HG02970 (cell line): ENCODE measurements around the gene PLCB4.

Source experiments
- ATAC-seq: cut with Tn5 transposase; IDR thresholded peaks from one replicate; pipeline ENCODE4 v1.9.1; 2021; ENCODE audit warnings: mild to moderate bottlenecking, moderate library complexity, moderate number of reproducible peaks; ENCODE audit not compliant: unreplicated experiment, low FRiP score

The PLCB4 gene

DNA sequence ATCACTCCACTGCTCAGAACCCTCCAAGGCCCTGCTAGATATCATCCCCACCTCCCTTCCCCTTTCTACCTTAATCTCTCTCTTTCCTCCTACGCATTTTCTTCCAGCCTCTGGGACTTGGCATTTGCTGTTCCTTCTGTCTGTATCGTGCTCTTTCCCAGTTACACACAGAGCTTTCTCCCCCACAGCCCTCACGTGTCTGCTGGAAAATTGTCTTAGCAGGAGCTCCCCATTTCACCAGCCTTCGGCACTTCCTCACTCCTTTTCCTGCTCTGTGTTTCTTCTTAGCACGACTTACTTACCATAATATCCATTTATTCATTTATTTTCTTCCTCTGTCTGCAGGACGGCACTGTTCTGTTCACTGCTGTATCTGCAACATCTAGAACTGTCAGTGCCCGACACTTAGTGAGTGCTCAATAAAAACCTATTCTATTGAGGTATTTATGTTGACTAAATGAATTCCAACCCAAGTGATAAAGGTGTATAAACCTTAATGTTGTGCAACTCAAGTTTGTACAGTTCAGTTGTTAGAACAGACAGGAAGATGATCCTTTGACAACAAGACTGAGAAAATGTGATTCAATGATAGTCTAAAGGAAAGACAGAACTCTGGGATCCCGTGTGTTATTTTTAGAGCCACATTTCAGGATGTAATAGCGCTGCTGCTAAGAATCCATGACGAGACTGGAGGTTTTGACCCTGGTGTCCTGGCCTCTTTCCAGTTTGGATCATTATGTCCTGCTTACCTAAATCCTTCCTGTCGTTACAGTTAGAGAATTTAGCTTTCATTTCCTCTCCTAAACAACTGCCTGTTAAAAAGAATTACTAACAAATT, 275.4 kb downstream of the PLCB4 start:
- ATAC-seq: no peak

DNA sequence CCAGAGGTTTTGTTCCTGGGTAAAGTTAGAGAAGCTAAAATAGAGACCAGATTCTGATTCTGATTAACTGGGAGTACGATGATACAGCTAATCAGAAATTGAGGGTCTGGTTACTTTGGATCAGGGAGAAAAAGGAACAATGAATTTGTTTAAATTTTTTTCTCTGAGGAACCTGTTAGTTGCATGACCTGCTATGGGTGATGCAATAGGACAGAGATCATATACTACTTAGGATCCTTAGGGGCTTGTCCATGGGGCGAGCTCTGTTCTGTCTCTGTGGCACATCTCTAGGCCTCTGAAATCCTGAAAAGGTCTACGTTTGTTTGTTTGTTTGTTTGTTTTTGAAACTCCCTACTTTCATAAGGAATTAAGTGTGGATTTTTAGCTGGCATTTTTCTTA, 279.4 kb downstream of the PLCB4 start:
- no peak for ATAC-seq

DNA sequence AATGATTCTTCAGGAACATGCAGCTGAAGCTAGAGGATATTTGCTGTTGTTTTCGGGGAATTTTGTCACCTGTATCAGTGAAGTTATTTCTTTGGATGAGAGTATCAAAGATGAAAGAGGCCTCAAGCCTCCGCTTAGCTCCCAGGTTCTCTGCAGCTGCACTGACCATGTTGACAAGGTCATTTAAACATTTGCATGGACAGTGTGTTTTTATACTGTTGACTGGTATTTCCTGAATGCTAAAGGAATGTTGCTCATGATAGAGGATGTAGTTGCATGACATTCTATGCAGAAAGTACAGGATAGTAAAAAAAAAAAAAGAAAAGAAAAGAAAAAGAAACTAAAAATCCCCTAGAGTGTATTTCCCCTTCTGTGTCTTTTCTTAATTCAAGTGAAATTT, 279.9 kb downstream of the PLCB4 start:
- ATAC-seq: no peak

DNA sequence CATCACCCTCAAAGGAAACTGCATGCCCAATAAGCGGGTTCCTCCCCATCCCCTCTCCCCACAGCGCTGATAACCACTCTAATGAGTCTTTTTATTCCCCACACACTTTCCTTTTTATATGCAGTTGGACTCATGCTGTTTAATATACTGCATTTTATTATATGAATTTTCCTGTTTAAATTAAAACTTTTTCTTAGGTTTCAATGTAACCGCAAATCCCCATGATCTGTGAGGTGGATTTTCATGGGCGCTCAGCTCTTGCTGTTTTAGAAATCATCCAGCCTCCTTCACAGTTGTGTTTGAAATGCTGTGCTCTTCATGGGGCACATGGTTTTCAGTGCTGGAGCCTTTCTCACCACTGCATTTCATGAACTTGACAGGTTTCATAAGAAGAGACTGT, 280.4 kb downstream of the PLCB4 start:
- ATAC-seq: no peak

DNA sequence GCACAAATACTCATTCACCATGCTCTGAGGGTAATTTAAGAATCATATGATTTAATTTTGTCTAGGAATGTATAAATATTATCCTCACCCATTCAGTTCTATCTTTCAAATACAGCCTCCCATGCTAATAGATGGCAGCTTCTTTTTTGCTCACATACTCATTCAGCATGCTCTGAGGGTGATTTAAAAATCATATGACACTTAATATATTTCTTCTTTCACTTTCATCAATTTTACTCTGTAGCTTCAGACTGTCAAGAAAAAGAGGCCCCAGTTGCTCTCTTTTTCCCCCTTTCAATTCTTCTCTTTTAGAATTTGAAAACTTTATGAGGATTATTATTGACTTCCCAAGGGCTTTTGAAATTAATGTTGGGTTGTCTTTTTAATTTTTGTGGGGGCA, 283.9 kb downstream of the PLCB4 start:
- ATAC-seq: no peak

DNA sequence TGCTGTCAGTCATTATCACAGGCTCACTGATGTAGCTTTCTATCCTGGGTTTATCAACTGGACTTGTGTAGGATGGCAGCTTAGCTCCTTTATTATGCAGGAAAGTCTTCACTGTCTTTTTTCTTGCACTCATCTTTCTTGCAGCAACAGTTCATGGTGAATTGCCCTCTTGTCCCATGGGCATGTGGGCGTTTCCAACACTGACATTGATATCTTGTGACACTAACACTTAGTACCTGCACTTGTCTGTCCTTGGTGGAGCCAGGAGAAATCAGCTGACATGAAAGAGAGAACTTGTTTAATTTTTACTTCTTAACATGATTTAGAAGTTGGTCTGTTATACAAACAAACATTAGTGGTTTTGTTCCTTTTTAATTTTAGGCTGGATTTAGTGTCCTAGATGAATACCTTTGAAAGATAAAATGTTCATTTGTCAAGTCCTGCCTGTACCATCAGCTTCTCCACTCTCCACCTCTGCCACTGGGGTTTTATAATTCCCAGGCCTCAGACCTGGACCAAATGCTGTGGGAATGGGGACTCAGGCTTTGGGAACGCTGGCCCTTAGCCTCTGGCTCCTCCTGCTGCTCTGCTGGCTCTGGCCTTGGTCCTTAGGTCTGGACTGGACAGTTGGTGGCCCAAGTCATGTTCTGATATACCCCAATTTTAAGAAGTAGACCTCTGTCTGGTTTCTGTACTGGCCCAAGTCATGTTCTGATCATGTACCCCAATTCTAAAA, 284.5 kb downstream of the PLCB4 start:
- no peak for ATAC-seq

DNA sequence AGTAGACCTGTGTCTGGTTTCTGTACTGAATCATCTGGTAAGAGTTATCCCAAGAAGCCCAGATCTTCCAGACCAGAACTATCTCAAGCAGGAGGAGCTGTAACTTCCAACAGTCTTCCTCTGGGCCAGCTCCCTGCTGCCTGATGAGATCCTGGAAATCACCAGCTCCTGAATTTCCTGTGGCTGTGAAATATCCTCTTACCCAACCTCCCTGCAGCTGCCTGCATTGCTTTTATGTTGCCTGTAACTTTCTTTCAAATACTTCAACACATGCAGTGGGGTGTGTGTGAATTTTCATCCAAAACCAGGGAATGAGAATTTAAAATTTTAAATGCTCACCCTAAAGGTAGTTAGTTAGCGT, 285.0 kb downstream of the PLCB4 start:
- no peak for ATAC-seq

DNA sequence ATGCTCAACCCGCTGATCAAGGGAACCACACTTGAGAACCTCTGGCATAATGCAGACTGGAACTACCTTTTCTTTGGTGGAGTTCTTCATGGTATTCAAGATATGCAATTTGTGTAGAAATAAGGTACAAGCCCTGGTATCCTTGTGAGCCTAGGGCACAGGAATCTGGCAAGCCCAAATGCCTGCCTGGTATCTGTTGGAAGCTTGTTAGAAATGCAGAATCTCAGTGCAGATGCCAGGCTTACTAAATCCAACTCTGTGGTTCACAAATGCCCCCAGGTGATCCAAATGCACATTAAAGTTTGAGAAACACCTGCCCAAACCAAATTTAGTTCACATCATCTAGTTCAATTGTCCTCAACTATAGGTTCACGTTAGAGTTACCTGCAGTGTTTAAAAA, 285.7 kb downstream of the PLCB4 start:
- no peak for ATAC-seq

DNA sequence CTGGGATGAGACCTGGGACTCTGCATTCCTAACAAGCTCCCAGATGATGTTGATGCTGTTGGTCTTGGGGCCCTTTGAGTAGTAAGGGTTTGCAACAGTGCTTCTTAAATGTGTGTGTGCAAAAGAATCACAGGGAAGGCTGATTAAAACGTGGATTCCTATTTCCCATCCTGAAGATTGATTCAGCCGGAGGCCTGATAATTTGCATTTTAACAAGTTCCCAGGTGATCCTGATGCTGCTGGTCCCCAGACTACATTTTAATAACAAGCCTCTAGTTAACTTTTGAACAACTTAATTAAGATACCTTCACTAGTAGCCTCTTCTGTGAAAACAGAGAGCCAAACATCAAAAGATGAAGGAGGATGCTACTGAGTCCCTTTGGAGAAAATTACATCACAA, 289.1 kb downstream of the PLCB4 start:
- ATAC-seq: no peak

DNA sequence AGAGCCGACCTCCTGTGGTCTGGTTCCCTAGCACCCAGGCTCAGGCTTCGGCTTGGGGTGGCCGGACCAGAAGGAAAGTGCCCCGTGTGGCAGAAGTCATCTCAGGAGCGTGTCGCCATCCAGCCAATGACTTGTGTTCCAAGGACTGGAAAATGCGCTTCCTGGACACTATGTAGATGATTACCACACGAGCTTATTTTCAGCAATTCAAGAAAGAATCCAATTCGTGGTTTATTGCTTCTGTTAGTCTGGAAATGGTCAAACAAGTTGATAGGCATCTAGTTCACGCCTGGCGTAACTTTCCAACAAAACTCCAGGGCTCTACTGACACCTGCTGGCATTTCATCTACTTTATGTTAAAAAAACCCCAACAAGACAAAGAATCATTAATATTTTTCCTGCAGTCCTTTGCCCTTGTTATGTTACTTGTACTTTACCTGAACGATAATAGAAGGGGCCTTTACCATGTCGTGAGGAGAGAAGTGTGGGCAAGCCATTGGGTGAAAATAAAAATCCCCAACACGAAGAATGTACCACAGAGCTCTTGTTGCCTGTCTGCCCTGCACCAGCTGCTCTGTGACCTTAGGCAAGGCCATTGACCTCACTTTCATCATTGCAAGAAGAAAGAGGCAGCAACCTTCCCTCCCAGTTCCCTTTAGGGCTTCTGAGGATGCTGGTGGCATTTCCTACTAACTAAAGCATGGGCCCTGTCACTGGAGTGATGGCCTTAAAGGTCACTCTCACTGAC, 290.8 kb downstream of the PLCB4 start:
- ATAC-seq: no peak

DNA sequence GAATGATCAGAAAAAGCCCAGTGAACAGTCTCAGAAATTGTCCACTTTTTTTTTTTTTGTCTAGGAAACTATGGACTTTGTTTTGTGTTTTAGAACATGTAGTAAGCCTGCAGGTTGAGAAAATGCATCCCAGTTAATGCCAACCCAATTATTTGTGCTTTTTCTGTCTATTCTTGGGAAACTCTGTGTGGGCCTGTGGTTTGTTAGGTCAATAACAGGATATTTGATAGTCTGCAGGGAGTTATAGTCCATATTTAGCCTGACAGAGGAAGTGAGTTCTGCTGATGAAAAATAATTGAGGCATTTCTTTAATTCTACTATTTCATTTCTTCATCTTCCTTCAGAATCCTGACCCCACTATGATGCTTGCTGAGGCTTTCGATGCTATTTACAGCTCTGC, 291.5 kb downstream of the PLCB4 start:
- ATAC-seq: no peak

DNA sequence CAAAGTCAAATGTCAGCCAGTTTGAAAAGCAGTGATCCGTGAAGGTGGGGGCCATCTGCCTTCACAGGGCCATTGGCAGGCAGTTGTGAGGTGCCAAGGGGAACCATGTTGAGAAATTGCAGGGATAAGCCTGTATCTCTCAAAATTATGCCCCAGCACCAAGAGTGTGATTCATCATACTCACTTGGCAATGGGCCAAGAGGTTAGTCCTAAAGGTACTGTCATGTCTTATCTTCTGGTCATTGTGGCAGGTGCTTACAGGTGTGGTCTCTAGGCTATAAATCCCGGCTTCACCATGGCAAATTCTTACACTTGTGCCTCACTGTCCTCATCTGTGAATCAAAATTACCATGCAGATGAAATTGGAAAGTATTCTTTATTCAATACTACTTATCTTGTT, 294.8 kb downstream of the PLCB4 start:
- ATAC-seq: no peak

DNA sequence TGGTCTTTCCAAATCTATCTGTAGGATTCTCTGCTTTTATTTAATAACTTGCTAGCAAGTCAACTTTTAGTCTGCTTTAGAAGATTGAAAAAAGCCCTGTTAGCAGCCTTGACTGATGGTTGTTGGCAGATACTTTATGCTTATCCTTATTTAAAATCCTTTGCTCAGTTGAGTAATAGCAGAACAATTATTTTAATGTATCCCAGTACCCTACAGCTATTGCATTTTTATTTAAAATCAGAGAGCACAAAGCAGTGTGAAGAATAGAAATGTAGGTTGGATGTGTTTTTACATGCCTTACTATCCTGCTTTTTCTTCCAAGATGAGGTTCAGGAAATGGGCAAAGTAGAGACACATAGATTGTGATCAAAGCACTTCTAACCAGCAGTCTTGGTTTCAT, 298.4 kb downstream of the PLCB4 start:
- ATAC-seq: no peak

DNA sequence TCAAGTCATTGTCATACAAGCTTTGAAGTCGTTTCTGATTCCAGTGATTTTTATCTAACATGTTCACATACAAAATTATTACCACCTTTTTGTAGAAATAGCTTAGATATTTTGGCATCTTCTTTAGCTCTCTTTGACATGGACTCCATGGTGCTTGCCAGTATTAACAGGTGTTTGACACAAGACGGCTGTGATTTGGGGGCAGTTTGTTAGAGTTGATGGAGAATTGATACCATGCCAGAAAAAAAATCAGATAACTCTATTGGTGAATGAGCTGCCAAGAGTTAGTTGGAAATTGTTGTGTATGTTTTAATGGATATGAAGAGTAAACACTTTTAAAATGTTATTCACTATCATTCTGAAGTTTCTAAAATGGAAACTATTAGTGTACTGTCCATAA, 298.9 kb downstream of the PLCB4 start:
- ATAC-seq: no peak

DNA sequence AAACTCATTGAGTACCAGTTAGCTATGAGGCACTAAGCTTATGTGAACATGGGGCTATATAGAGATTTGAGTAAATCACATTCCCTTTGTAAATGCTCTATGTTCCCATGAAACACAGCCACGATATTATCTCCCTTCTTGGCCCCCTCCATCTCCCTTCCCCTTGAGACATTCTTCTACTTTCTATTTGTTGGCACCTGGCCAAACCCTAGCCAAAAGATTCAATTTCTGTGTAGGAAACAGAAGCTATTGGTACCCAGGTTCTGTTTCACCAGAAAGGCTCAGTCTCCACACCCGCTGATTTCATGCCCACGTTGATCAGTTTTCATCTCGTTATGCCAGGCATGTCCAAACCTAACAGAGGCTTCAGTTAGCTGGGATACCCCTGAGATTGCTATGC, 300.0 kb downstream of the PLCB4 start:
- no peak for ATAC-seq

DNA sequence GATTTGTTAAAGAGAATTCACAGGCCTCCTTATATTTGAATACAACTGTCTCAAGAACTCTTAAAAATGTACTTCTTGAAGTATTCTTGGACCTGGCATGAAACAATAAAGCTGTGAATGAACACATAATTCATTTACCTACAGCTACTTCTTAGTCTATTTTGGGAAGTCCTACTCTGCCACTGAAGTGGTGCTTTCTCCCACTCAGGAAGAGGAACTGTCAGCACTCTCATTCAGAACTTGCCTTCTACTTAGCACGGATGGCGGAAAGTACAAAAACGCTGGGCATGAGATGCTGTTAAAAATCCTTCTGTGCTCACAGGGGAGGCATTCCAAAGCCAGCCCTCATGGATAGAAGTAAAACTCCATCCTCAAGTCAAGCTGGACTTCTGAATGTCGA, 300.7 kb downstream of the PLCB4 start:
- no peak for ATAC-seq

DNA sequence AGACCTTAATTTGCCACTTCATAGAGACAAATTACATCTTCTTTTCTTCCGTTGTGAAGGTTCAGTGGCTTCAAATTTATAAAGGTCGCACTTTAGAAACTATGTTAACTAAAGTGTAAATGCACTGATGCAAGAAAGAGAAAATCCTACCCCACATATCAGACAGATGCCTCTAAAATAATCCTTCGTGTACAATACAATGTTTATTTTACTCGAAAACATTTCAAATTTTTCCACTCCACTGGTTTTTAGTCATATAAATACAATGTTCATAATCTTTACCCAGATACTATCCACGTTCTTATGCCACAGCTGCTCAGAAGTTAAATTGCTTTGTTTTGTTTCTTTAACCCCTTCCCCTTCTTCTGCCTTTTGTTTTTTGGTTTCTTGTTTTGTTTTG, 305.2 kb downstream of the PLCB4 start:
- ATAC-seq: no peak

DNA sequence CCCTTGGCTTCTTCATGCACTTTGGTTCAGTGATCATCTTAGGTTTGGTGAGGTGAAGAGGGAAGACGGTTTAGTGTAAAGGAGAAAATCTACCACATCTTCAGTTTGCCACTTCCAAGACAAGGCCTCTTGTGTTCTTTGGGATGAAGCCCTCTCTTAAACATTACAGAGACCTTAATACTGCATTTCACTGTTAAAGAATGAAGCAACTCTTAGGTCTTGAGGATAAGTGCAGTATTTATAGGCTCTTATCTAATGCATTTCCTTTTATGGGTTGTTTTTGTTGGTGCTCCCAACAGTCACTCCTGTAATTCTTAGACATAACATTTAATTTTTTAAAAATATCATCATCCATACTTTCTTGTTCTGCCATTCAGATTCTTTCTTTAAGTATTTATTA, 305.6 kb downstream of the PLCB4 start:
- ATAC-seq: no peak

DNA sequence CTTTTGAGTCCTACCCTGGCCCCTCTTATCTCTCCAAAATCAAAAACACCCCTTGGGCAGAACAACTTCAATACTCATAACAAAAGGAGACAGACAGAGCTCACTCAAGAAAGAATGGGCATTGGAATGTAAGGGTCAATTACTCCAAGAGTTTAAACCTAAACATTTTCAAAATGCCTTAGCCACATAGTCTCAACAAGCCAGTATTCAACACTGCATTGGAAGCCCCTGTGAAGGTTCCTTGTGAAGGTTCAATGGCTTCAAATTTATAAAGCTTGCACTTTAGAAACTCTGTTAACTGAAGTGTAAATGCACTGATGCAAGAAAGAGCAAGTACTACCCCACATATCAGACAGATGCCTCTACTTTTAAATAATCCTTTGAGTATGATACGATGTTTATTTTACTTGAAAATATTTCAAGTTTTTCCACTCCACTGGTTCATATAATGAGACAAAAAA, 306.4 kb downstream of the PLCB4 start:
- ATAC-seq: no peak

DNA sequence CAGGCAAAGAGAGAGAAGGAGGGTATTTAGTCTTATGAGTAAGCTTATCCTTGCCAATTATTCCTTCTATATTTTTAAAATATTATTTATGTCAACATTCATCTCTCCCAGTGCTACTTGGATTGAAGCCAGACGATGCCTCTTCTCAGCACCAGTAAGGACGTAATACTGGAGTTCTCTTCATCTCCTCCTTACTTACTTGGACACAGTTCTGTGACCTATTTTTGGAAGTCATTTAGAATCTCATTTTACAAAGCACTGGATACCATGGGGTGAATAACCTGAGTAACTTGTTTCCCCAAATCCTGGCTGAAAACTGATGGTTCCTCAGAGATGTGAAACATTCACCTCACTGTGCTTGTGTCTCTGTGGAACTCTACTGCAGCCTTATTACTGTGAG, 308.1 kb downstream of the PLCB4 start:
- no peak for ATAC-seq
